Upper lobe of left lung (tissue), 6 donors: ENCODE measurements around the gene NKAIN2. TPM values are rescaled to one million over a fixed set of nuclear protein-coding genes. Genes with fewer than 3 reads are reported as not detected.

Experiments
- ATAC-seq, 2 donors: fragments of 200-7000 bp; cut with Tn5 transposase; one replicate each; pipeline ENCODE4 v1.9.1; 2022; ENCODE audit warnings: mild to moderate bottlenecking in 2 of 2, moderate library complexity in 2 of 2; ENCODE audit not compliant: low FRiP score in 2 of 2
- DNase-seq, 2 donors: peaks; one replicate each; pipeline ENCODE4 v3.0.0-alpha.2; 2019 to 2020
- H3K27ac ChIP-seq, 4 donors: fragments of 200-600 bp; sonication (generic); one replicate each; pipeline ENCODE4 v1.5.1; 2016 to 2019
- H3K27me3 ChIP-seq, 4 donors: fragments of 200-600 bp; sonication (generic); one replicate each; pipeline ENCODE4 v1.5.1; 2017 to 2019
- H3K36me3 ChIP-seq, 4 donors: fragments of 200-600 bp; sonication (generic); one replicate each; pipeline ENCODE4 v1.5.1; 2016 to 2019
- H3K4me1 ChIP-seq, 4 donors: fragments of 200-600 bp; sonication (generic); one replicate each; pipeline ENCODE4 v1.5.1; 2018 to 2019
- H3K4me3 ChIP-seq, 4 donors: fragments of 200-600 bp; sonication (generic); one replicate each; pipeline ENCODE4 v1.5.1; 2017 to 2019; ENCODE audit warnings: mild to moderate bottlenecking in 2 of 4, moderate library complexity in 1 of 4
- H3K9me3 ChIP-seq, 4 donors: fragments of 200-600 bp; sonication (generic); one replicate each; pipeline ENCODE4 v1.5.1; 2018 to 2019
- EP300 ChIP-seq, 4 donors: sonication (generic); formaldehyde crosslinking; IDR thresholded peaks; one replicate each; pipeline ENCODE4 v1.5.1; 2017; ENCODE audit warnings: antibody characterized with exemption in 4 of 4, control low read depth in 2 of 4
- POLR2A ChIP-seq, 4 donors: fragments of 450-650 bp; IDR thresholded peaks; one replicate each; pipeline ENCODE4 v1.5.1; 2016 to 2017; ENCODE audit warnings: antibody characterized with exemption in 4 of 4, mild to moderate bottlenecking in 2 of 4
- POLR2AphosphoS5 ChIP-seq, 2 donors: sonication (generic); formaldehyde crosslinking; IDR thresholded peaks; one replicate each; pipeline ENCODE4 v1.5.1; 2017; ENCODE audit warnings: antibody characterized with exemption in 2 of 2
- WGBS, 2 donors: methylation state at CpG; one replicate each; pipeline ENCODE4 v1.1.5; 2017 to 2018; 5-methylcytosine and 5-hydroxymethylcytosine counted together
- total RNA-seq, 6 donors: library from RNA; depleted of rRNA in 4 of 6; stranded (reverse); fragments of >200 nt in 4 of 6; gene quantifications; one replicate each; pipeline versions ENCODE4 v1.1.0 to v1.2.1, GENCODE V29; 2016 to 2021
- TF ChIP-seq, protein P1 (sequence below), 6 experiments: fragments of 450-650 bp in 4 of 6; fragments of 200-600 bp in 2 of 6; sonication (generic) in 2 of 6; IDR thresholded peaks; one replicate each; pipeline ENCODE4 v1.5.1; 2016 to 2019; ENCODE audit warnings: antibody characterized with exemption in 6 of 6
- donor health status: DM: no; HTN: no; CAD: no; lungs with moderate emphysema.
- donor health status: DM: no; HTN: yes; CAD: no; lungs with severe emphysema.

The NKAIN2 gene
- total RNA-seq, 6 donors from 2014 or later: 0.13 to 0.20 TPM; not detected in 4

DNA sequence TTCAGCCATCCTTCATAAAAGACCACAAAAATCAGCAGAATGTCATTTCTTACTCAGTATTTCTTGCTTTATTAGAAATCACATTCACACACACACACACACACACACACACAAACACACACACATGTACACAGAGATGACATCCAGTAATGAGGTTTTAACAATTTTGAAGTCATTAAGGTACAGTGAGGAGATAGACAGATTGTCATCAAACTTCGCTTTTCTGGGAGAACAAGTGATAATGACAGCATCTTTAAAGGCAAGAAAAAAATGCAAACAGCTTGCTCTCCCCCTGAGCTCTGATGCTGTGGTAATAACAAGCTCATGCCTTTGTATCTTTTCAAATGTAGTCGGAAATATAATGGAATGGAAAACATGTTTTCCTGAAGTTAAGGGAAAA is 974.2 kb downstream of the NKAIN2 start:
- H3K4me1 ChIP-seq: no peaks in the 10 kb centered on the region
- ATAC-seq (no peak), DNase-seq (no peak)
- H3K27me3 ChIP-seq: no peaks in the 10 kb centered on the region
- WGBS, 2 donors: 85 to 86% methylated on average over 2 of the region's 2 CpGs
- no peaks in the 10 kb centered on the region for H3K36me3 ChIP-seq
- no peaks in the 10 kb centered on the region for H3K9me3 ChIP-seq
- H3K27ac ChIP-seq: no peak overlapping the region
- TF ChIP-seq EP300 (IDR thresholded peaks at IDR 0.05) (no peak), POLR2A (IDR thresholded peaks at IDR 0.05) (no peak), POLR2AphosphoS5 (IDR thresholded peaks at IDR 0.05) (no peak)
- TF ChIP-seq, protein P1, sequence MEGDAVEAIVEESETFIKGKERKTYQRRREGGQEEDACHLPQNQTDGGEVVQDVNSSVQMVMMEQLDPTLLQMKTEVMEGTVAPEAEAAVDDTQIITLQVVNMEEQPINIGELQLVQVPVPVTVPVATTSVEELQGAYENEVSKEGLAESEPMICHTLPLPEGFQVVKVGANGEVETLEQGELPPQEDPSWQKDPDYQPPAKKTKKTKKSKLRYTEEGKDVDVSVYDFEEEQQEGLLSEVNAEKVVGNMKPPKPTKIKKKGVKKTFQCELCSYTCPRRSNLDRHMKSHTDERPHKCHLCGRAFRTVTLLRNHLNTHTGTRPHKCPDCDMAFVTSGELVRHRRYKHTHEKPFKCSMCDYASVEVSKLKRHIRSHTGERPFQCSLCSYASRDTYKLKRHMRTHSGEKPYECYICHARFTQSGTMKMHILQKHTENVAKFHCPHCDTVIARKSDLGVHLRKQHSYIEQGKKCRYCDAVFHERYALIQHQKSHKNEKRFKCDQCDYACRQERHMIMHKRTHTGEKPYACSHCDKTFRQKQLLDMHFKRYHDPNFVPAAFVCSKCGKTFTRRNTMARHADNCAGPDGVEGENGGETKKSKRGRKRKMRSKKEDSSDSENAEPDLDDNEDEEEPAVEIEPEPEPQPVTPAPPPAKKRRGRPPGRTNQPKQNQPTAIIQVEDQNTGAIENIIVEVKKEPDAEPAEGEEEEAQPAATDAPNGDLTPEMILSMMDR (IDR thresholded peaks at IDR 0.05): no peak
- no peak overlapping the region for H3K4me3 ChIP-seq

DNA sequence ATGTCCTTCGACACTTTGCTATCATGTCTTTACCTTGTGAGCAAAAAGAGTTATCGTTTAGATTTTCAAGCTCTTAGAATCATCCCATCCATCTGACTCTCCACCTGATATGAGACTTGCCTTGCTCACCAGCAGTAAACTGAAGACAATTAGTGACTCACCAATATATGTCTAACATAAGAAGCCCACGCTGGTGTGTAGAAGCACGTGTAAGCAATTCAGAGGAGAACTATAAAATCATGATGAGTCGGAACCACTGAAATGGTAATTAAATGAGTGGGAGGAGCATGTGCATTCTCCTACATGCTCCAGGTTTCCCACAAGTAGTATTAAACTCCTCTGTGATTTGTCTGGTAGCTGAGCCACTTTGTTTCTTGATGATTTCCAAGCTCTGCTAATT is 977.0 kb downstream of the NKAIN2 start:
- ATAC-seq: no peak
- no peaks in the 10 kb centered on the region for H3K4me1 ChIP-seq
- TF ChIP-seq EP300 (IDR thresholded peaks at IDR 0.05) (no peak), POLR2AphosphoS5 (IDR thresholded peaks at IDR 0.05) (no peak), POLR2A (IDR thresholded peaks at IDR 0.05) (no peak)
- TF ChIP-seq, protein P1 (IDR thresholded peaks at IDR 0.05): no peak
- no peaks in the 10 kb centered on the region for H3K27me3 ChIP-seq
- H3K27ac ChIP-seq: no peak overlapping the region
- H3K36me3 ChIP-seq: no peaks in the 10 kb centered on the region
- no peak for DNase-seq
- H3K9me3 ChIP-seq: no peaks in the 10 kb centered on the region
- no peak overlapping the region for H3K4me3 ChIP-seq
- WGBS, 2 donors: 83 to 91% methylated on average over 5 of the region's 5 CpGs

DNA sequence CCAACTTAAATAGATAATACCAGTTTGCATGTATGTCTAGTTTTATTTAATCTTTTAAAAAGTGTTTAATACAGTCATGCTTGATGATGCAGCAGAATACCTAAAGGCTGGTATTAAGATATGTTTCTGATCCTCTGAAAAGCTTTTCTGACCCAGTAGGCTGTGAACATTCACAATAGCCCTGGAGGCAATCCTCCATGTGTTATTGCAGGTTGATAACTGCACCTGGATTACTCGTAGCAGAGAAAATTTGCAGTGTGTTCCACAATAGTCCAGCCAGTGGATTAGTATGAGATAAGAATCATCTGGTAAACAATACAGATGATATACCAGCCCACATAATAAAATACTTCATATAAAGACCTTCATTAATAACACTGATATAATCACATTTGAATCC is 979.7 kb downstream of the NKAIN2 start:
- TF ChIP-seq EP300 (IDR thresholded peaks at IDR 0.05): no peak
- TF ChIP-seq, protein P1 (IDR thresholded peaks at IDR 0.05): no peak
- TF ChIP-seq POLR2A (IDR thresholded peaks at IDR 0.05): no peak
- no peak for TF ChIP-seq POLR2AphosphoS5 (IDR thresholded peaks at IDR 0.05)
- Histone ChIP-seq H3K4me3 (no peak overlapping the region), H3K27ac (no peak overlapping the region), H3K9me3 (no peaks in the 10 kb centered on the region), H3K27me3 (no peaks in the 10 kb centered on the region), H3K4me1 (no peaks in the 10 kb centered on the region), H3K36me3 (no peaks in the 10 kb centered on the region)
- ATAC-seq: no peak
- no peak for DNase-seq
- 80 to 93% methylated on average over 1 of the region's 1 CpG for WGBS, 2 donors

DNA sequence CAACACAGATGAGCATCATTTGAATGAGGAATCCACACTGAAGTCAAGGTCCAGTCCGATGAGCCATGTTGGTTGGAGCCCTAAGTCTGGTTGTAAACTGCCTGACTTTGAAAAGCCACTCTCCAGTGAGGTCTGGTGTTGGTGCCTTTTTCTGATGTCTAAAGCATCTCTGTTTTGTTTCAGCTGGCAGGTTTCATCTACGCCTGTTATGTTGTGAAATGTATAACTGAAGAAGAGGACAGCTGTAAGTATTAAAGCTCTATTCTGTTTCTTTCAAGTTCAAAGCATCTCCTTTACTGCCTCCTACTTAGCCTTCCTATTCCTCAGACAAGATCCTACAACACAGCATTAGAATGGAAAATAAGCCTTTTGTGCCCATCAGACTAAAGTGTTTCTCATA is 987.5 kb downstream of the NKAIN2 start:
- no peak overlapping the region for H3K4me3 ChIP-seq
- DNase-seq (no peak), ATAC-seq (no peak)
- no peaks in the 10 kb centered on the region for H3K9me3 ChIP-seq
- H3K27ac ChIP-seq: no peak overlapping the region
- no peak for TF ChIP-seq POLR2AphosphoS5 (IDR thresholded peaks at IDR 0.05)
- TF ChIP-seq, protein P1 (IDR thresholded peaks at IDR 0.05): no peak
- H3K36me3 ChIP-seq: no peaks in the 10 kb centered on the region
- no peaks in the 10 kb centered on the region for H3K27me3 ChIP-seq
- H3K4me1 ChIP-seq: no peaks in the 10 kb centered on the region
- 77 to 83% methylated on average over 2 of the region's 2 CpGs for WGBS, 2 donors

DNA sequence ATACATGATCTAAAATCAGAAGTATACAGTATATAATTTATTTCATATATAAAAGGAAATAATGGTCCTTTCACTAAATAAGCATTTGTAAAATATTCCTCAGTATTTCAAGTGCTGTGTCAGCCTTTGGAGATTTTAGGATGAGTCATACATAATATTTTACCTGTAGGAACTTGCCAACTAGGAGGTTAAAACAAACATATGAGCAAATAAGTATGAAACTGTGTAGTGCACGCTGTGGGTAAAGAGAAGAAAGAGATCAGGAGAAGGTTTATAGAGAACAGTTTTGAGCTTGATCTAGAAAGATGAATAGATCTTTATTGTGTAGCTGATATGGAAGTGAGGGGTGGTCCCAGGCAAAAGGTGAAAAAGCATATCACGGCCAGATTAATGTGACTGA is 988.7 kb downstream of the NKAIN2 start:
- Histone ChIP-seq H3K4me3 (no peak overlapping the region), H3K27ac (no peak overlapping the region), H3K9me3 (no peaks in the 10 kb centered on the region), H3K27me3 (no peaks in the 10 kb centered on the region), H3K4me1 (no peaks in the 10 kb centered on the region), H3K36me3 (no peaks in the 10 kb centered on the region)
- TF ChIP-seq, protein P1 (IDR thresholded peaks at IDR 0.05): no peak
- TF ChIP-seq EP300 (IDR thresholded peaks at IDR 0.05) (no peak), POLR2AphosphoS5 (IDR thresholded peaks at IDR 0.05) (no peak), POLR2A (IDR thresholded peaks at IDR 0.05) (no peak)
- ATAC-seq: no peak
- WGBS, 2 donors: 61 to 76% methylated on average over 2 of the region's 2 CpGs
- DNase-seq: no peak
